Transverse colon (tissue), 4 donors: ENCODE data around the gene MOCS3.

Experiments used
- POLR2AphosphoS5 ChIP-seq, 3 donors: sonication (generic); formaldehyde crosslinking; IDR thresholded peaks; one replicate each; pipeline ENCODE4 v1.6.1; 2016; ENCODE audit warnings: antibody characterized with exemption in 3 of 3
- TF ChIP-seq, protein P1 (sequence below), 5 experiments: fragments of 200-600 bp in 3 of 5; fragments of 450-650 bp in 2 of 5; sonication (generic) in 3 of 5; IDR thresholded peaks; 1 replicate in 2 of 5; 2 replicates in 3 of 5; pipeline ENCODE4 v1.5.1; 2016 to 2017; ENCODE audit warnings: antibody characterized with exemption in 5 of 5, inconsistent platforms in 3 of 5, mild to moderate bottlenecking in 2 of 5, moderate library complexity in 1 of 5

DNA sequence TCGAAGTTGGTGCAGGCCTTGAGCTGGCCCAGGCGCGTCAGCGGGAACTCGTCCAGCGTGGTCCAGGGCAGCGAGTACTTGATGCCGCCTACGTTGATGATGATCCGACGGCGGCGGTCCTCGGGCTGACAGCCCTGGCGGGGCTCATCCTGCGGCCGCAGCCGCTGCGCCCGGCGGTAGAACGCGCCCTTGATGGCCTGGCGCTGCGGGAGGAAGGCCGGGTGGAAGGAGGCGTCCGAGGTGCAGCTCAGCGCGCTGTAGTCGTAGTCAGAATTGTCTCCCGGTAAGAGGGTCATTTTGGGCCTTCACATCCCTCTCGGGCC, 51.4 kb downstream of the MOCS3 start:
- TF ChIP-seq, protein P1, sequence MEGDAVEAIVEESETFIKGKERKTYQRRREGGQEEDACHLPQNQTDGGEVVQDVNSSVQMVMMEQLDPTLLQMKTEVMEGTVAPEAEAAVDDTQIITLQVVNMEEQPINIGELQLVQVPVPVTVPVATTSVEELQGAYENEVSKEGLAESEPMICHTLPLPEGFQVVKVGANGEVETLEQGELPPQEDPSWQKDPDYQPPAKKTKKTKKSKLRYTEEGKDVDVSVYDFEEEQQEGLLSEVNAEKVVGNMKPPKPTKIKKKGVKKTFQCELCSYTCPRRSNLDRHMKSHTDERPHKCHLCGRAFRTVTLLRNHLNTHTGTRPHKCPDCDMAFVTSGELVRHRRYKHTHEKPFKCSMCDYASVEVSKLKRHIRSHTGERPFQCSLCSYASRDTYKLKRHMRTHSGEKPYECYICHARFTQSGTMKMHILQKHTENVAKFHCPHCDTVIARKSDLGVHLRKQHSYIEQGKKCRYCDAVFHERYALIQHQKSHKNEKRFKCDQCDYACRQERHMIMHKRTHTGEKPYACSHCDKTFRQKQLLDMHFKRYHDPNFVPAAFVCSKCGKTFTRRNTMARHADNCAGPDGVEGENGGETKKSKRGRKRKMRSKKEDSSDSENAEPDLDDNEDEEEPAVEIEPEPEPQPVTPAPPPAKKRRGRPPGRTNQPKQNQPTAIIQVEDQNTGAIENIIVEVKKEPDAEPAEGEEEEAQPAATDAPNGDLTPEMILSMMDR (IDR thresholded peaks at IDR 0.05), result no peak
- TF ChIP-seq POLR2AphosphoS5 (IDR thresholded peaks at IDR 0.05), result no peak
